Measurements from ENCODE around the gene PAWR.

Gene PAWR

DNA sequence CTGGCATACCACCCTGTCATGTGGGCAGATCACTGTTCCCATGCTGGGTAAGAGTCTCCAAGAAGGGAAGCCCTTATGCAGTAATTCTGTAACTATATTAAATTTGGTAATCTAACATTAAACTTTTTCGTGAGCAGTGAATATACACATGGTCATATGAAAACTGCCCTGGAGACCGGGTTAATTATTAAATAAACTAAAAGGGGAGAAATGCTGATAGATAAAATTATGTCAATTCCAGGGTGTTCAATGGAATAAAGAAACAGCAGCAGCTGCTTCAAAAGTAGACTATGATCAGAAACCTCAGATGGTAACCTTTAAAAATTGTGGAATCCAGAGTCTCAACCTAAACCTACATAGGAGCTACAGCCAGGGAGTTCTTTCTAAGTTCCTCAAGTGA, 100.0 kb downstream of the PAWR start:
- no peak overlapping the region for H3K4me3 ChIP-seq (ENCODE audit: control insufficient read depth, low read depth, low read length)
- DNase-seq (ENCODE audit: low read depth) = no peak
- TF ChIP-seq, protein P1, sequence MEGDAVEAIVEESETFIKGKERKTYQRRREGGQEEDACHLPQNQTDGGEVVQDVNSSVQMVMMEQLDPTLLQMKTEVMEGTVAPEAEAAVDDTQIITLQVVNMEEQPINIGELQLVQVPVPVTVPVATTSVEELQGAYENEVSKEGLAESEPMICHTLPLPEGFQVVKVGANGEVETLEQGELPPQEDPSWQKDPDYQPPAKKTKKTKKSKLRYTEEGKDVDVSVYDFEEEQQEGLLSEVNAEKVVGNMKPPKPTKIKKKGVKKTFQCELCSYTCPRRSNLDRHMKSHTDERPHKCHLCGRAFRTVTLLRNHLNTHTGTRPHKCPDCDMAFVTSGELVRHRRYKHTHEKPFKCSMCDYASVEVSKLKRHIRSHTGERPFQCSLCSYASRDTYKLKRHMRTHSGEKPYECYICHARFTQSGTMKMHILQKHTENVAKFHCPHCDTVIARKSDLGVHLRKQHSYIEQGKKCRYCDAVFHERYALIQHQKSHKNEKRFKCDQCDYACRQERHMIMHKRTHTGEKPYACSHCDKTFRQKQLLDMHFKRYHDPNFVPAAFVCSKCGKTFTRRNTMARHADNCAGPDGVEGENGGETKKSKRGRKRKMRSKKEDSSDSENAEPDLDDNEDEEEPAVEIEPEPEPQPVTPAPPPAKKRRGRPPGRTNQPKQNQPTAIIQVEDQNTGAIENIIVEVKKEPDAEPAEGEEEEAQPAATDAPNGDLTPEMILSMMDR (IDR thresholded peaks at IDR 0.05; ENCODE audit: control insufficient read depth, insufficient read depth, low read depth, low read length, missing control alignments) = no peak

DNA sequence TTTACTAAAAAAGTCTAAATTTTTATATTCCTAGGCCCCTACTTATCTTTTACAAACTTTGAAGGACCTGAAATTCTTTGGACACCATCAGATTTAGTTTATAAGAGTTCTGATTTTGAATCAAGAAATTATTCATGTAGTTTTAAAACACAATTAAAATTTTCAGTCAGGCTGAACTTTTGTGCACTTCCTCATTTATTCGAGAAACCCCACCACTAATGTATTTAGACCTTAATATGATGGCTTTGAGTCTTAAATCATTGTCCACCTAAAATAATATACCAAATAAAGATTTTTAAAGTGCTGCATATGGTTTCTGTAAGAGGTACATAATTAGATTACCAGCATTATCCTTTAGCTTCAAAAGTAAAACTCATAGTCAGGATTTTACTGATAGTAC, 103.4 kb downstream of the PAWR start:
- TF ChIP-seq, protein P1 (IDR thresholded peaks at IDR 0.05; ENCODE audit: control insufficient read depth, insufficient read depth, low read depth, low read length, missing control alignments) = no peak
- DNase-seq (ENCODE audit: low read depth) = no peak
- H3K4me3 ChIP-seq (ENCODE audit: control insufficient read depth, low read depth, low read length) = no peak overlapping the region

DNA sequence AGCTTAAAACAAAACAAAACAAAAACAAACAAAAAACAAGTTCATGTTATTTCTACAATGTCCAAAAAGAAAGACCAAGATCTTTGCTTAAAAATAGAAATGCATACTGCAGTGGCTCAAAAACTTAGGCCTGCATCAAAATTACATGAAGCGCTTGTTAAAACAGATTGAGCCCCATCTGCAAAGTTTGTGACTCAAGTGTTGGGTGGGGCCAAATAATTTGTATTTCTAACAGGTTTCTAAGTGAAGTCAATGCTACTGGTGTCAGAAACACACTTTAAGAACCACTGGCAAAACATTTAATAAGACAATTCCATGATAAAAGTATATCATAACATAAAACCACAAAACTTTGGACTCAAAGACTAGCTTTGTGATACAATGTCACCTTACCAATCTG, 105.6 kb downstream of the PAWR start:
- TF ChIP-seq, protein P1 (IDR thresholded peaks at IDR 0.05; ENCODE audit: control insufficient read depth, insufficient read depth, low read depth, low read length, missing control alignments) = no peak
- no peak overlapping the region for H3K4me3 ChIP-seq (ENCODE audit: control insufficient read depth, low read depth, low read length)
- no peak for DNase-seq (ENCODE audit: low read depth)

DNA sequence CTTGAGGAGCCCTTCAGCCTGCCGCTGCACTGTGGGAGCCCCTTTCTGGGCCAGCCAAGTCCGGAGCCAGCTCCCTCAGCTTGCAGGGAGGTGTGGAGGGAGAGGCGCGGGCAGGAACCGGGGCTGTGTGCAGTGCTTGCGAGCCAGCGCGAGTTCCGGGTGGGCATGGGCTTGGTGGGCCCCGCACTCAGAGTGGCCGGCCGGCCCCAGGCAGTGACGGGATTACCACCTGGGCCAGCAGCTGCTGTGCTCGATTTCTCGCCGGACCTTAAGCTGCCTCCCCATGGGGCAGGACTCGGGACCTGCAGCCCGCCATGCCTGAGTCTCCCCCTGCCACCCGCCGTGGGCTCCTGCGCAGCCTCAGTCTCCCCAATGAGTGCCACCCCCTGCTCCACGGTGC, 116.9 kb downstream of the PAWR start:
- no peak for DNase-seq (ENCODE audit: low read depth)
- no peak overlapping the region for H3K4me3 ChIP-seq (ENCODE audit: control insufficient read depth, low read depth, low read length)
- TF ChIP-seq, protein P1 (IDR thresholded peaks at IDR 0.05; ENCODE audit: control insufficient read depth, insufficient read depth, low read depth, low read length, missing control alignments) = no peak

DNA sequence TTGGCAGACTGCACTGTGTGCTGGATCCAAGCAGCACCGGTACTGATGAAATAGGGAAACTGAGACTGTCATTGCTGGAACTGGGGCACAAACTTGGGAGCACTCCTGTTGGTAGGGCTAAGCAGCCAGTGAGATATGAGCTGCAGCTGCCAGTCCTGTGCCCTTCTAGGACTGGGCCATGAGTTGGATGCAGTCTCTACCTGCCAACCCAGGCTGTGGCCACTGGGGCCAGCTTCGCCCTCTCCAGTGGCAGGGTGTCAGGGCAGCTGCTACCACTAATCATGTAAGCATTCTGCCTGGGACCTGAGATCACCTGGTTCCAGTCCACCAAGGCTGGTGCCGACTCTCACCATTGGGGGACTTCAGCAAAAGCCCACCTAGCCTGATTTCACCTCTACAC, 121.1 kb downstream of the PAWR start:
- DNase-seq (ENCODE audit: low read depth) = no peak

DNA sequence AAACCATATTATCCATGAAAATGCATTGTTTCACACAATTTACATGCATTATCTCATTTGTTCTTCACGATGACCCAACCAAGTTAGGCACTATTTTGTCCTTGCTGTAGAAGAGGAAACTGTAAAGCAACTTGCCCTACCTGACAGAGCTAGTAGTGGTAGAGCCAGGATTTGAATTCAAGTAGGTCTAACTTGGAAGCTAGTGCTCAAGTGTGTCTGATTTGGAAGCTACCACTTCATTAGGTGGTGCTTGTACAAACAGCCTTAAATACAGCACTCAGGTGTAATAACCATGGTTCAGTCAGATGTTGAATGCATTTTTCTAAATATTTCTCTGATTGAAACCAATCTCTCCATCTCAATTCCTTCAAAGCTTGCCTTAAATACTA, 123.6 kb downstream of the PAWR start:
- TF ChIP-seq, protein P1 (IDR thresholded peaks at IDR 0.05; ENCODE audit: control insufficient read depth, insufficient read depth, low read depth, low read length, missing control alignments) = no peak
- DNase-seq (ENCODE audit: low read depth) = no peak
- H3K4me3 ChIP-seq (ENCODE audit: control insufficient read depth, low read depth, low read length) = no peak overlapping the region

More for the DNA sequence above, 121.1 kb downstream of the PAWR start:
- TF ChIP-seq, protein P1 (IDR thresholded peaks at IDR 0.05; ENCODE audit: control insufficient read depth, insufficient read depth, low read depth, low read length, missing control alignments) = no peak
- no peak overlapping the region for H3K4me3 ChIP-seq (ENCODE audit: control insufficient read depth, low read depth, low read length)
